CD4-positive, alpha-beta T cell (primary cell): ENCODE data around the gene NUDT13. TPM values are rescaled to one million over a fixed set of nuclear protein-coding genes. Genes with fewer than 3 reads are reported as not detected.
A peak's percentile ranks its signal among the peaks of the same experiment; 100 is the strongest.

Experiments
- ATAC-seq: fragments of 200-7000 bp; cut with Tn5 transposase; one replicate; pipeline ENCODE4 v1.10.0; 2022; ENCODE audit warnings: mild to moderate bottlenecking; ENCODE audit not compliant: poor library complexity
- CTCF ChIA-PET: fragments of 350-600 bp; sonication (Branson Sonifier 250); formaldehyde crosslinking; loops from one replicate; lab custom pipeline; 2021; ENCODE audit warnings: antibody characterized with exemption, inconsistent platforms; lab: Charles Lee
- POLR2A ChIA-PET: fragments of 350-600 bp; sonication (Branson Sonifier 250); formaldehyde crosslinking; loops from one replicate; lab custom pipeline; 2021; ENCODE audit warnings: antibody characterized with exemption, inconsistent platforms; lab: Charles Lee
- DNase-seq, 14 experiments: peaks; one replicate each; pipeline ENCODE4 v3.0.0-alpha.2; 2013 to 2020; ENCODE audit warnings: mixed read lengths in 2 of 14
- H3K27ac ChIP-seq, 2 donors: one replicate each; pipeline versions ENCODE4 v1.5.1 to v1.7.0; 2013; ENCODE audit warnings: low read length in 2 of 2, low read depth in 1 of 2, mild to moderate bottlenecking in 1 of 2
- H3K27me3 ChIP-seq, 2 experiments: 1 replicate in 1 of 2; 2 replicates in 1 of 2; pipeline versions ENCODE4 v1.6.1 to v1.7.0; 2013; ENCODE audit warnings: low read length in 2 of 2, control low read depth in 1 of 2, mild to moderate bottlenecking in 1 of 2, moderate library complexity in 1 of 2; ENCODE audit not compliant: insufficient read depth in 2 of 2, control insufficient read depth in 1 of 2
- H3K36me3 ChIP-seq: one replicate; pipeline ENCODE4 v1.6.1; 2013; ENCODE audit warnings: low read length, control low read depth; ENCODE audit not compliant: insufficient read depth
- H3K4me1 ChIP-seq: one replicate; pipeline ENCODE4 v1.6.1; 2013; ENCODE audit warnings: low read length, control low read depth; ENCODE audit not compliant: insufficient read depth
- H3K4me3 ChIP-seq: one replicate; pipeline ENCODE4 v1.5.1; 2013; ENCODE audit warnings: mild to moderate bottlenecking, low read length, moderate library complexity
- H3K9me3 ChIP-seq, 2 experiments: 1 replicate in 1 of 2; 2 replicates in 1 of 2; pipeline versions ENCODE4 v1.6.1 to v1.7.0; 2013; ENCODE audit warnings: low read length in 2 of 2, mild to moderate bottlenecking in 2 of 2, control low read depth in 1 of 2, moderate library complexity in 1 of 2; ENCODE audit not compliant: control insufficient read depth in 1 of 2, insufficient read depth in 1 of 2
- H3K27ac Mint-ChIP-seq: one replicate; pipeline ENCODE4 v1.8.0; 2020; ENCODE audit warnings: mixed read lengths
- H3K27me3 Mint-ChIP-seq: one replicate; pipeline ENCODE4 v1.8.0; 2021; ENCODE audit warnings: mixed read lengths
- H3K36me3 Mint-ChIP-seq: one replicate; pipeline ENCODE4 v1.8.0; 2021; ENCODE audit warnings: low read depth, mixed read lengths
- H3K4me1 Mint-ChIP-seq: one replicate; pipeline ENCODE4 v1.8.0; 2021; ENCODE audit warnings: low read depth, mixed read lengths
- H3K4me3 Mint-ChIP-seq: one replicate; pipeline ENCODE4 v1.8.0; 2020; ENCODE audit warnings: mild to moderate bottlenecking, mixed read lengths
- H3K9me3 Mint-ChIP-seq: one replicate; pipeline ENCODE4 v1.8.0; 2020; ENCODE audit warnings: mixed read lengths
- intact Hi-C, 2 experiments: fragments of 100-400 bp; cut with DNase I in 1 of 2; cut with micrococcal nuclease in 1 of 2; formaldehyde crosslinking; loops; one replicate each; pipeline versions ENCODE4 v1.15.1 to v1.9.0; 2023 to 2025; cut with DNase I, micrococcal nuclease
- total RNA-seq, 174 experiments: library from RNA in 2 of 174; stranded (reverse) in 2 of 174; gene quantifications; one replicate each; pipeline ENCODE4 v1.2.3 and lab custom pipeline; 2021 to 2026
- TF ChIP-seq, protein P1 (sequence below): fragments of 200-600 bp; IDR thresholded peaks from one replicate; pipeline ENCODE4 v1.8.0; 2022; ENCODE audit warnings: antibody characterized with exemption, mild to moderate bottlenecking

NUDT13 gene
- total RNA-seq, 2 experiments from 2014 or later, result 0.67 to 0.82 TPM

DNA sequence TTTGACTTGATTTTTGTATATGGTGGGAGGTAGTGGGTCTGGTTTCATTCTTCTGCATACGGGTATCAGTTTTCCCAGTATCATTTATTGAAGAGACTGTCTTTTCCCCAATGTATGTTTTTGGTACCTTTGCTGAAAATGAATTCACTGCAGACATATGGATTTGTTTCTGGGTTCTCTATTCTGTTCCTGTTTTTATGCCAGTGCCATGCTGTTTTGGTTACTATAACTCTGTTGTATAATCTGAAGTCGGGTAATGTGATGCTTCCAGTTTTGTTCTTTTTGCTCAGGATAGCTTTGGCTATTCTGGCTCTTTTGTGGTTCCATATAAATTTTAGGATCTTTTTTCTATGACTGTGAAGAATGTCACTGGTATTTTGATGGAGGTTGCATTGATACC, 56.7 kb downstream of the NUDT13 start:
- Histone ChIP-seq H3K4me1 (peaks cover 16% of the 10 kb centered on the region), H3K27me3 (no peaks in the 10 kb centered on the region), H3K36me3 (peaks cover 19% of the 10 kb centered on the region), H3K9me3 (no peaks in the 10 kb centered on the region), H3K4me3 (peak overlapping the region; percentile 90), H3K27ac (peak overlapping the region; percentile 96 to 97)
- DNase-seq (no peak), ATAC-seq (no peak)
- POLR2A ChIA-PET, result interaction anchor here (3.4 kb wide), 1 partner anchor 71 kb away, joined by 41 read pairs; the partner anchor contains the start of gene P4HA1
- Mint-ChIP-seq H3K4me3 (peak overlapping the region; percentile 94), H3K27ac (peak overlapping the region; percentile 98), H3K27me3 (no peaks in the 10 kb centered on the region), H3K36me3 (peaks cover 46% of the 10 kb centered on the region), H3K4me1 (peaks cover 55% of the 10 kb centered on the region), H3K9me3 (no peaks in the 10 kb centered on the region)
- TF ChIP-seq, protein P1, sequence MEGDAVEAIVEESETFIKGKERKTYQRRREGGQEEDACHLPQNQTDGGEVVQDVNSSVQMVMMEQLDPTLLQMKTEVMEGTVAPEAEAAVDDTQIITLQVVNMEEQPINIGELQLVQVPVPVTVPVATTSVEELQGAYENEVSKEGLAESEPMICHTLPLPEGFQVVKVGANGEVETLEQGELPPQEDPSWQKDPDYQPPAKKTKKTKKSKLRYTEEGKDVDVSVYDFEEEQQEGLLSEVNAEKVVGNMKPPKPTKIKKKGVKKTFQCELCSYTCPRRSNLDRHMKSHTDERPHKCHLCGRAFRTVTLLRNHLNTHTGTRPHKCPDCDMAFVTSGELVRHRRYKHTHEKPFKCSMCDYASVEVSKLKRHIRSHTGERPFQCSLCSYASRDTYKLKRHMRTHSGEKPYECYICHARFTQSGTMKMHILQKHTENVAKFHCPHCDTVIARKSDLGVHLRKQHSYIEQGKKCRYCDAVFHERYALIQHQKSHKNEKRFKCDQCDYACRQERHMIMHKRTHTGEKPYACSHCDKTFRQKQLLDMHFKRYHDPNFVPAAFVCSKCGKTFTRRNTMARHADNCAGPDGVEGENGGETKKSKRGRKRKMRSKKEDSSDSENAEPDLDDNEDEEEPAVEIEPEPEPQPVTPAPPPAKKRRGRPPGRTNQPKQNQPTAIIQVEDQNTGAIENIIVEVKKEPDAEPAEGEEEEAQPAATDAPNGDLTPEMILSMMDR, result no peak
- intact Hi-C loops, result loop anchor here (2.0 to 10.0 kb wide), 7 partner anchors 78 to 1945 kb away; partner anchors contain the start of genes ANXA7 (in 1 of the 2), DNAJC9 (in 1 of the 2), MCU (in 1 of the 2) and MICU1 (in 1 of the 2)
- CTCF ChIA-PET, result interaction anchor here (2.4 kb wide), 1 partner anchor 8 kb away, joined by 10 read pairs; no protein-coding TSS in a partner anchor

DNA sequence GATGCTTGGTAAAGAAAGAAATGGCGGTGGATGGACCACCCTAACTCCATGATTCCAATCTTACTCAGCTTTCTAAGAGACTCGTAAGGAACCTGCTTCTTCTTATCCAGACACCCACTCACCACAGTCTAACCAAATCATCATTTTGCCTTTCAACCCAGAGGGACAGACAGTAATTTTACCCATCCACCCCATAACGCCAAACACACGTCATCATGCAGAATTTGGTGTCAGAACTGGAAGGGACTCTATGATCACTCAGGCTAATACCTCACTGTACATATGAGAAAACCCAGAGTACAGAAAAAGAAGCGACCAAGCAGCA, 57.2 kb downstream of the NUDT13 start:
- no peak for DNase-seq
- no peaks in the 10 kb centered on the region for H3K27me3 ChIP-seq
- peak overlapping the region; percentile 90 for H3K4me3 ChIP-seq
- peaks cover 16% of the 10 kb centered on the region for H3K4me1 ChIP-seq
- peak overlapping the region; percentile 96 to 97 for H3K27ac ChIP-seq
- no peaks in the 10 kb centered on the region for H3K9me3 Mint-ChIP-seq
- H3K4me3 Mint-ChIP-seq, result peak overlapping the region; percentile 94
- H3K27ac Mint-ChIP-seq, result peak overlapping the region; percentile 98
- ChIA-PET CTCF (interaction anchor here (2.4 kb wide), 1 partner anchor 8 kb away, joined by 10 read pairs; no protein-coding TSS in a partner anchor), POLR2A (interaction anchor here (3.4 kb wide), 1 partner anchor 71 kb away, joined by 41 read pairs; the partner anchor contains the start of gene P4HA1)
- no peaks in the 10 kb centered on the region for H3K27me3 Mint-ChIP-seq
- intact Hi-C loops, result loop anchor here (2.0 to 10.0 kb wide), 7 partner anchors 77 to 1945 kb away; partner anchors contain the start of genes ANXA7 (in 1 of the 2), DNAJC9 (in 1 of the 2), MCU (in 1 of the 2) and MICU1 (in 1 of the 2)
- peaks cover 15% of the 10 kb centered on the region for H3K36me3 ChIP-seq
- TF ChIP-seq, protein P1, result no peak
- peaks cover 51% of the 10 kb centered on the region for H3K4me1 Mint-ChIP-seq
- ATAC-seq, result no peak
- peaks cover 42% of the 10 kb centered on the region for H3K36me3 Mint-ChIP-seq
- no peaks in the 10 kb centered on the region for H3K9me3 ChIP-seq

DNA sequence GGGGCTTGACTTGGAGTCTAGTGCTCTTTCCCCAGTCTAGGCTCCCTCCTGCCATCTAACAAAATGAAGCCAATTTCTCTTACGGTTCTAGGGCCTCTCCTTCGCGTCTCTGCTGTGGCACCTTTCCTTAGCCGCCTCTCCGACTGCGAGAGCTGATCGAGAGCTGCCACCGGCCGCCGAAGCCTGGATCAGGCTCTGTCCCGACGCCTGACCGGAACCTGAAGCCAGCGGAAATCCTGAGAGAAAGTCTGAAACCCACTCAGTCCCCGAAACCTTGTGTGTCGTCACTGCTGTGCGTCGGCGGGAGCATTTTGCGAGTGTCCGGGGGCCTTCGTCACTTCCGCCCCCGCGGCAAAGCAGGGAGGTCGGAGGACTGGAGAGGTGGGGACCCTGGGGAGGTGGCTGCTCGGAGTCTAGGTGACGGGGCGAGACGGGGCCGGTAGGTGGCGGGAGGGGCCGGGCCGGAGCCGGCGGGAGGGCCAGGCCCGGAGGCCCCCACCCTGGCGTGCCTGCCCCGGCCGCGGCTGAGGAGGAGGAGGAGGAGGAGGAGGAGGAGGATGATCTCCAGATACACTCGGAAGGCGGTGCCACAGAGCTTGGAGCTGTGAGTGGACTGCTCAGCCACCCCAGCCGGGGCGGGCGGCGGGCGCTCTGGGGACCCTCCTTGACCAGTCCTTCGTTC, 57.7 kb downstream of the NUDT13 start, which contains the start of the genes ECD and FAM149B1:
Gene ECD (minus strand): TSS at position 226 of the 682 bp plus-strand sequence. CDS start 4,071 bp downstream, outside the sequence.
Gene FAM149B1 (plus strand): TSS at position 337 of the 682 bp plus-strand sequence. CDS start 221 bp downstream, at position 558.
- H3K4me1 Mint-ChIP-seq, result peaks cover 45% of the 10 kb centered on the region
- peak within 1 kb of the TSS; percentile 94 for H3K4me3 Mint-ChIP-seq
- CTCF ChIA-PET, result interaction anchor here (1.3 to 2.4 kb wide), 3 partner anchors 9 to 72 kb away, joined by 6 to 10 read pairs (median 7); partner anchors contain the start of gene P4HA1
- peaks cover 13% of the 10 kb centered on the region for H3K4me1 ChIP-seq
- no peaks in the 10 kb centered on the region for H3K9me3 ChIP-seq
- H3K36me3 ChIP-seq, result peaks cover 10% of the 10 kb centered on the region
- no peaks in the 10 kb centered on the region for H3K27me3 ChIP-seq
- POLR2A ChIA-PET, result interaction anchor here (0.8 to 3.4 kb wide), 8 partner anchors 9 to 952 kb away, joined by 3 to 41 read pairs (median 6); partner anchors contain the start of genes ANAPC16, ASCC1, DNAJC9 and MRPS16
- no peaks in the 10 kb centered on the region for H3K27me3 Mint-ChIP-seq
- H3K27ac Mint-ChIP-seq, result peak within 1 kb of the TSS; percentile 98
- peaks cover 37% of the 10 kb centered on the region for H3K36me3 Mint-ChIP-seq
- no peaks in the 10 kb centered on the region for H3K9me3 Mint-ChIP-seq
- peak within 1 kb of the TSS; percentile 96 to 97 for H3K27ac ChIP-seq
- peak; percentile 79 to 96 (median 86) for DNase-seq
- TF ChIP-seq, protein P1, result no peak
- H3K4me3 ChIP-seq, result peak within 1 kb of the TSS; percentile 90
- intact Hi-C loops, result loop anchor here (2.0 to 10.0 kb wide), 9 partner anchors 71 to 1944 kb away; partner anchors contain the start of genes ANXA7 (in 1 of the 2), DNAJB12 (in 1 of the 2), DNAJC9 (in 1 of the 2) and MCU (in 1 of the 2)
- ATAC-seq, result peak; percentile 92
